ENCODE results near the gene OST4.

The OST4 gene

GRCh38 chr2:27095745-27096651 lies 24.5 kb upstream of the OST4 start:
- TF ChIP-seq ZFX (IDR thresholded peaks at IDR 0.05): no peak
- no peak for TF ChIP-seq CTCF (conservative IDR thresholded peaks at IDR 0.05)
- H3K27ac ChIP-seq: peak overlapping the region; percentile 5; the same call in 1 of the 2 replicates

GRCh38 chr2:27095427-27095744 lies 23.9 kb upstream of the OST4 start:
- TF ChIP-seq CTCF (conservative IDR thresholded peaks at IDR 0.05) (no peak), ZFX (IDR thresholded peaks at IDR 0.05) (no peak)
- H3K27ac ChIP-seq: no peak overlapping the region

- TF ChIP-seq ZFX (IDR thresholded peaks at IDR 0.05) (no peak), CTCF (conservative IDR thresholded peaks at IDR 0.05) (no peak)
- H3K27ac ChIP-seq: no peak overlapping the region
Measured at GRCh38 chr2:27094353-27094984, 23.0 kb upstream of the OST4 start.

- no peak for TF ChIP-seq CTCF (conservative IDR thresholded peaks at IDR 0.05)
- TF ChIP-seq ZFX (IDR thresholded peaks at IDR 0.05): no peak
- H3K27ac ChIP-seq: no peak overlapping the region
Measured at GRCh38 chr2:27093430-27094352, 22.2 kb upstream of the OST4 start.

- H3K27ac ChIP-seq: no peak overlapping the region
- no peak for TF ChIP-seq ZFX (IDR thresholded peaks at IDR 0.05)
- TF ChIP-seq CTCF (conservative IDR thresholded peaks at IDR 0.05): no peak
Measured at GRCh38 chr2:27092696-27093429, 21.4 kb upstream of the OST4 start.

GRCh38 chr2:27091746-27092695 lies 20.6 kb upstream of the OST4 start:
- no peak for TF ChIP-seq CTCF (conservative IDR thresholded peaks at IDR 0.05)
- TF ChIP-seq ZFX (IDR thresholded peaks at IDR 0.05): no peak
- H3K27ac ChIP-seq: no peak overlapping the region

All from C4-2B (cell line).